BLaER1 treated with 17β-estradiol and CSF1 and Interleukin-3, amounts not matched to agents 10 nM and 100 nM (cell line): Measurements from ENCODE around the gene TUNAR.

Experiments used
- H3K27ac ChIP-seq, 11 experiments: shearing (Covaris generic); formaldehyde crosslinking; 2 replicates each; pipeline ENCODE4 v1.8.1; 2022
- H3K27me3 ChIP-seq, 11 experiments: shearing (Covaris generic); formaldehyde crosslinking; 2 replicates each; pipeline ENCODE4 v1.8.1; 2022
- H3K36me3 ChIP-seq, 11 experiments: shearing (Covaris generic); formaldehyde crosslinking; 2 replicates each; pipeline ENCODE4 v1.8.1; 2022
- H3K4me1 ChIP-seq, 10 experiments: shearing (Covaris generic); formaldehyde crosslinking; 2 replicates each; pipeline ENCODE4 v1.8.1; 2022
- H3K4me2 ChIP-seq, 11 experiments: shearing (Covaris generic); formaldehyde crosslinking; 2 replicates each; pipeline ENCODE4 v1.8.1; 2022
- H3K4me3 ChIP-seq, 10 experiments: shearing (Covaris generic); formaldehyde crosslinking; 2 replicates each; pipeline ENCODE4 v1.8.1; 2022
- H3K9ac ChIP-seq, 11 experiments: shearing (Covaris generic); formaldehyde crosslinking; 2 replicates each; pipeline ENCODE4 v1.8.1; 2022
- H3K9me3 ChIP-seq, 11 experiments: shearing (Covaris generic); formaldehyde crosslinking; replicated peaks in 1 of 11; 2 replicates each; pipeline ENCODE4 v1.8.1; 2022
- H4K20me1 ChIP-seq, 11 experiments: shearing (Covaris generic); formaldehyde crosslinking; 2 replicates each; pipeline ENCODE4 v1.8.1; 2022
- Cebpa-rat ChIP-seq, 11 experiments: shearing (Covaris generic); IDR thresholded peaks; 2 replicates each; pipeline ENCODE4 v1.8.1; 2022

The TUNAR gene

GRCh38 chr14:95862243-95862642 lies 14.4 kb upstream of the TUNAR start:
- Histone ChIP-seq H3K4me1 (peaks cover 0 to 6% (median 2%) of the 10 kb centered on the region in 10 experiments; a peak in 13 of 20 replicates), H3K27ac (no peak overlapping the region), H3K4me2 (no peak overlapping the region), H3K36me3 (no peaks in the 10 kb centered on the region), H4K20me1 (no peaks in the 10 kb centered on the region), H3K9me3 (peaks cover 0 to 8% (median 0%) of the 10 kb centered on the region in 11 experiments; a peak in 1 of 22 replicates), H3K4me3 (no peak overlapping the region), H3K27me3 (no peaks in the 10 kb centered on the region), H3K9ac (no peak overlapping the region)
- TF ChIP-seq Cebpa-rat (IDR thresholded peaks at IDR 0.05) = no peak

DNA sequence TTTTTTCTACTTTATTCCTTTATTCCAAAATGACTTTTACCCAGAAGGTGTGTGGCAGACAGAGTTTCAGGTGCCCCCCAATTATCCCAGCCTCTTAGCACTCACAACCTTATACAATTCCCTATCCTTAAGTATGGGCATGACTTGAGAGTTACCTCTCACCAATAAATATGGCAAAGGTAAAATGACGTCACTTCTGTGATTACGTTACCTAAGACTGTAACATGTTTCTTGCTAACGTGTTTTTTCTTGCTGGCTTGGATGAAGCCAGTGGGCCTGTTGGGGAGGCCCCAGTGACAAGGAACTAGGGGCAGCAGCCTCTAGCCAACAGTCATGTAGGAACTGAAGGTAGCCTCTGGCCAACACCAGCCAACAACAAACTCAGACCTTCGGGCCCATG lies 13.3 kb upstream of the TUNAR start:
- no peaks in the 10 kb centered on the region for H3K4me1 ChIP-seq
- no peak overlapping the region for H3K4me3 ChIP-seq
- no peak overlapping the region for H3K9ac ChIP-seq
- no peak for TF ChIP-seq Cebpa-rat (IDR thresholded peaks at IDR 0.05)
- H4K20me1 ChIP-seq = no peaks in the 10 kb centered on the region
- H3K9me3 ChIP-seq = peaks cover 0 to 8% (median 0%) of the 10 kb centered on the region in 11 experiments; a peak in 1 of 22 replicates
- H3K4me2 ChIP-seq = no peak overlapping the region
- H3K27ac ChIP-seq = no peak overlapping the region
- H3K36me3 ChIP-seq = no peaks in the 10 kb centered on the region
- H3K27me3 ChIP-seq = no peaks in the 10 kb centered on the region

GRCh38 chr14:95869776-95870175 lies 6.9 kb upstream of the TUNAR start:
- H3K4me2 ChIP-seq = no peak overlapping the region
- H3K9me3 ChIP-seq = peaks cover 0 to 8% (median 0%) of the 10 kb centered on the region in 11 experiments; a peak in 1 of 22 replicates
- peaks cover 3 to 10% (median 8%) of the 10 kb centered on the region in 11 experiments; a peak in 19 of 22 replicates for H3K27me3 ChIP-seq
- no peak overlapping the region for H3K4me3 ChIP-seq
- peaks cover 0 to 1% (median 0%) of the 10 kb centered on the region in 11 experiments; a peak in 1 of 22 replicates for H4K20me1 ChIP-seq
- H3K36me3 ChIP-seq = no peaks in the 10 kb centered on the region
- no peak overlapping the region for H3K9ac ChIP-seq
- H3K27ac ChIP-seq = no peak overlapping the region
- TF ChIP-seq Cebpa-rat (IDR thresholded peaks at IDR 0.05) = no peak
- no peaks in the 10 kb centered on the region for H3K4me1 ChIP-seq

DNA sequence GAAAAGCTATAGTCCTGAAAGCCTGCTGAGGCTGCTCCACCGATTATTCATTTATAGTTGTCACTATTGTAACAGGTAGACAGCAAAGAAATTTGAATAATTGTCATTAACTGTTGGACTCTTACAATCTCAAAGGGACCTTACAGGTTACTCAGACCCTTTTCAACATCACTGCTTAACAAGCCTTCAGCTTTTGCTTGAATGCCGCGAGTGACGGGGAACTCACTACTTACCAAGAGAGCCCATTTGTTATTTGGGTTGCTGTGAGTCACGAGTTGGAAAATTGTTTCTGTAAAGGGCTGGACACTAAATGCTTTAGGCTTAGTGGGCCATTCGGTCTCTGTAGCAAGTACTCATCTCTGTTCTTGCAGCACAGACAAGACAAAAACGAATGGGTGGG lies 5.9 kb upstream of the TUNAR start:
- Histone ChIP-seq H3K4me3 (no peak overlapping the region), H3K4me2 (no peak overlapping the region), H3K27ac (no peak overlapping the region), H3K9ac (no peak overlapping the region), H3K4me1 (peaks cover 0 to 2% (median 0%) of the 10 kb centered on the region in 10 experiments; a peak in 1 of 20 replicates), H4K20me1 (peaks cover 0 to 11% (median 0%) of the 10 kb centered on the region in 11 experiments; a peak in 4 of 22 replicates), H3K9me3 (peaks cover 0 to 8% (median 0%) of the 10 kb centered on the region in 11 experiments; a peak in 1 of 22 replicates), H3K36me3 (no peaks in the 10 kb centered on the region), H3K27me3 (peaks cover 13 to 20% (median 18%) of the 10 kb centered on the region in 11 experiments)
- TF ChIP-seq Cebpa-rat (IDR thresholded peaks at IDR 0.05) = no peak

DNA sequence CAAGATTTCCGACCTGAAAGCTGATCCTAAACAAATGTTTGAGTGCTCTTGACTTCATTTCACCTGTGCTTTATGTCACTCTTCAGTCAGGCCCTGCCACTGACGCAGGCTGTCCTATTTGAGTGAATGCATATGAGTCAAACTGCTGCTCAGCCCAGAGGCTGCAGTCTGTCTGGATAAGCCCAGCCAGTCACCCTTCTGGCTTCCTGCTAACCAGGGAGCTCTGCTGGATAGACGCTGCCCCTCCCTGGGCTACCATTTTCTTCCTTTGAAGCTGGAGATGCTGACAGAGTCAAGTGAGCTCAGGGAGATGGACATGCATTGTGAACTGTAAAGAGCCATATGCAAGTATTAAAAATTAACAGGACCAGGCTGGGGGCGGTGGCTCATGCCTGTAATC lies 5.1 kb upstream of the TUNAR start:
- no peak overlapping the region for H3K27ac ChIP-seq
- H3K27me3 ChIP-seq = peaks cover 20 to 28% (median 25%) of the 10 kb centered on the region in 11 experiments
- TF ChIP-seq Cebpa-rat (IDR thresholded peaks at IDR 0.05) = no peak
- no peaks in the 10 kb centered on the region for H3K36me3 ChIP-seq
- H3K4me3 ChIP-seq = no peak overlapping the region
- no peak overlapping the region for H3K4me2 ChIP-seq
- no peak overlapping the region for H3K9ac ChIP-seq
- H3K9me3 ChIP-seq = 0 out of 22 replicates have a peak, but pooled peaks cover 0 to under 1% (median 0%) of the 10 kb centered on the region in 11 experiments
- peaks cover 0 to 19% (median 0%) of the 10 kb centered on the region in 11 experiments; a peak in 4 of 22 replicates for H4K20me1 ChIP-seq
- peaks cover 0 to 5% (median 3%) of the 10 kb centered on the region in 10 experiments; a peak in 7 of 20 replicates for H3K4me1 ChIP-seq

- Histone ChIP-seq H3K4me2 (no peak overlapping the region), H3K36me3 (no peaks in the 10 kb centered on the region), H3K27ac (no peak overlapping the region), H3K9me3 (no peaks in the 10 kb centered on the region), H3K4me1 (peaks cover 0 to 17% (median 15%) of the 10 kb centered on the region in 10 experiments; a peak in 17 of 20 replicates), H3K4me3 (no peak overlapping the region), H3K9ac (no peak overlapping the region), H3K27me3 (peaks cover 33 to 40% (median 38%) of the 10 kb centered on the region in 11 experiments), H4K20me1 (peaks cover 0 to 21% (median 0%) of the 10 kb centered on the region in 11 experiments; a peak in 5 of 22 replicates)
- TF ChIP-seq Cebpa-rat (IDR thresholded peaks at IDR 0.05) = no peak
These were observed 3.9 kb upstream of the TUNAR start for GRCh38 chr14:95872777-95873176.

DNA sequence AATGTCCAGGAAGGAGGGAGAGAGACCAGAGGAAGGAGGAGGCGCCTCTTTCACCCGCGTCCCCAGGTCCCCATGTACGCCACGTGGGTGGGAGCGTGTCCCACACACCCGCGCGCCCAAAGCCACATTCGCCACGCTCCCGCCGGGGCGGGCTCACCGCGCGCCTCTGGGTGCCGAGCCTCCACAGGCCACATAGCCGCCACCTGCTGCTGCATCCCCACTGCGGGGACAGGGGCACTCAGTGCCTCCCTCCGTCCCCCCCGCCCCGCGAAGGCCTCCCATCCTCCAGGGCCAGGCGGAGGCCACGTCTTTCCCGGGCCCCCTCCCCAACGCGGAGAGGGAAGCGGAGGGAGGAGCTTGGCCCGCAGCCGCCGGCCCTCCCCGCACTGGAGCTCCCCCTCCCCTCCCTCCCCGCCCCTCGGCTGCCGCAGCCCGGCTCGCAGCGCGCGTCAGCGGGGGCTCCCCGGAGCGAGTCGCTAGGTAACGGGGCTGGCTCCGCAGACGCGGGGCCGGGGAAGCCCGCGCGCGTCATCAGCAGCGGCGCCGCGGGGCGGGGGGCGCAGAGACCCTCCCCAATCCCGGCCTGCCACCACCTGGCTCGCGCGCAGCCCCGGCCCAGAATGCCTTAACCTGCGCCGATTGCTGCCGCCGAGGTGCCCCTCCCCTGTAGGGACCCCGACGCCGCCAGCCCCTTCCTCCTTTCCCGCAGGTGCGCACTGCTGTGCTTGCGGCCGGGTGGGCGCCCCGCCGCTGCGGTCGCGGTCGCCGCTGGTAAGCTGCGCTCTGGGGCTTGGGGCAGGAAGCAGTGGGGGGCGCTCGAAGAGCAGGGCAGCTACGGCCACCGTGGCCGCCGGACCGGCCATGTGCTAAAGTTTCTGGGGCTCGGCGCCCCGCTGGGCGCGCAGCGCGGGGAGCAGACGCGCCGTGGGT lies 536 bp upstream of the TUNAR start:
- Histone ChIP-seq H3K27ac (peak overlapping the region in 2 of 11 experiments; percentile 53 to 58; a peak in 4 of 22 replicates), H4K20me1 (peaks cover 0 to 21% (median 0%) of the 10 kb centered on the region in 11 experiments; a peak in 5 of 22 replicates), H3K9me3 (no peaks in the 10 kb centered on the region), H3K4me1 (peaks cover 0 to 31% (median 18%) of the 10 kb centered on the region in 10 experiments; a peak in 17 of 20 replicates), H3K4me3 (peak overlapping the region; percentile 58 to 82 (median 70)), H3K36me3 (no peaks in the 10 kb centered on the region), H3K4me2 (peak overlapping the region; percentile 100), H3K27me3 (peaks cover 37 to 59% (median 53%) of the 10 kb centered on the region in 11 experiments), H3K9ac (peak overlapping the region; percentile 45 to 79 (median 62); a peak in 21 of 22 replicates)
- no peak for TF ChIP-seq Cebpa-rat (IDR thresholded peaks at IDR 0.05)

DNA sequence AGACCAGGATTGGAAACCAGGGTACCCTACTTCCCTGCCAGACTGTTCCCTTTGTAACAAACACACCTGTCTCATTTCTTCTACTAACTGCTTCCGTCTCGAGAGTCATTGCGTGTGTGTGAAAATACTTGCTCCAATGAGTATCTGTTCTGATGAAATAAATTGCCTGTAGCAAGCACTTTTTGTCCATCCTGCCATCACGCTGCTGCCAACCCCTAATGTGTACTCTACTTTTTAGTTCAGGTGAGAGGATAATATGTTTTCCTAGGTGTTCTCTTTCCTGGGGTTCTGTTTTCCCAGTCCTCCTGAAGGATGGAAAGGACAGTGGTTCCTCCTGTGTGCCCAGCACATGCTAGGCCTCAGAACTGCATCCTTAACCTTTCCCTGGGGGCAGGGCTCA lies 1.0 kb downstream of the TUNAR start:
- peak overlapping the region in 5 of 10 experiments; percentile 66 to 82 (median 76); a peak in 9 of 20 replicates for H3K4me3 ChIP-seq
- no peaks in the 10 kb centered on the region for H3K36me3 ChIP-seq
- H3K9me3 ChIP-seq = no peaks in the 10 kb centered on the region
- H3K4me1 ChIP-seq = peaks cover 0 to 43% (median 18%) of the 10 kb centered on the region in 10 experiments; a peak in 17 of 20 replicates
- H3K9ac ChIP-seq = peak overlapping the region in 1 of 11 experiments; percentile 79; a peak in 1 of 22 replicates
- peaks cover 0 to 21% (median 0%) of the 10 kb centered on the region in 11 experiments; a peak in 5 of 22 replicates for H4K20me1 ChIP-seq
- H3K27me3 ChIP-seq = peaks cover 37 to 68% (median 53%) of the 10 kb centered on the region in 11 experiments
- TF ChIP-seq Cebpa-rat (IDR thresholded peaks at IDR 0.05) = no peak
- H3K4me2 ChIP-seq = peak overlapping the region; percentile 100; a peak in 19 of 22 replicates
- H3K27ac ChIP-seq = no peak overlapping the region

- TF ChIP-seq Cebpa-rat (IDR thresholded peaks at IDR 0.05) = no peak
- no peak overlapping the region for H3K27ac ChIP-seq
- H3K9me3 ChIP-seq = no peaks in the 10 kb centered on the region
- no peak overlapping the region for H3K9ac ChIP-seq
- no peaks in the 10 kb centered on the region for H3K36me3 ChIP-seq
- no peak overlapping the region for H3K4me3 ChIP-seq
- H3K4me1 ChIP-seq = peaks cover 17 to 89% (median 51%) of the 10 kb centered on the region in 10 experiments
- H4K20me1 ChIP-seq = peaks cover 0 to 4% (median 0%) of the 10 kb centered on the region in 11 experiments; a peak in 2 of 22 replicates
- peaks cover 0 to 16% (median 0%) of the 10 kb centered on the region in 11 experiments; a peak in 5 of 22 replicates for H3K27me3 ChIP-seq
- H3K4me2 ChIP-seq = peak overlapping the region in 10 of 11 experiments; percentile 3 to 66 (median 56); a peak in 15 of 22 replicates
These were observed 7.7 kb downstream of the TUNAR start for GRCh38 chr14:95884377-95884776.
